ENCODE measurements around the gene ANKRD39.

Gene ANKRD39

GRCh38 chr2:96859099-96859649, 1.4 kb upstream of the ANKRD39 start:
- Mint-ChIP-seq H3K4me1 (ENCODE audit: low read depth) (peaks cover 38% of the 10 kb centered on the region), H3K27ac (peak overlapping the region; percentile 28), H3K27me3 (no peaks in the 10 kb centered on the region), H3K9me3 (ENCODE audit: low read depth) (no peaks in the 10 kb centered on the region), H3K4me3 (peak overlapping the region; percentile 52), H3K36me3 (no peaks in the 10 kb centered on the region)

- peak overlapping the region; percentile 87 for H3K4me3 Mint-ChIP-seq
- H3K27me3 Mint-ChIP-seq, result no peaks in the 10 kb centered on the region
- H3K36me3 Mint-ChIP-seq, result peaks cover 4% of the 10 kb centered on the region
- H3K4me1 Mint-ChIP-seq (ENCODE audit: low read depth), result peaks cover 40% of the 10 kb centered on the region
- H3K9me3 Mint-ChIP-seq (ENCODE audit: low read depth), result no peaks in the 10 kb centered on the region
- peak overlapping the region; percentile 75 for H3K27ac Mint-ChIP-seq
Measured at GRCh38 chr2:96856776-96857666, 795 bp downstream of the ANKRD39 start.

GRCh38 chr2:96853321-96853720, 4.5 kb downstream of the ANKRD39 start:
- no peak overlapping the region for H3K4me3 Mint-ChIP-seq
- peaks cover 4% of the 10 kb centered on the region for H3K36me3 Mint-ChIP-seq
- no peaks in the 10 kb centered on the region for H3K27me3 Mint-ChIP-seq
- H3K4me1 Mint-ChIP-seq (ENCODE audit: low read depth), result peaks cover 20% of the 10 kb centered on the region
- no peaks in the 10 kb centered on the region for H3K9me3 Mint-ChIP-seq (ENCODE audit: low read depth)
- no peak overlapping the region for H3K27ac Mint-ChIP-seq

GRCh38 chr2:96852667-96853066, 5.1 kb downstream of the ANKRD39 start:
- Mint-ChIP-seq H3K4me3 (no peak overlapping the region), H3K4me1 (ENCODE audit: low read depth) (peaks cover 20% of the 10 kb centered on the region), H3K27ac (no peak overlapping the region), H3K36me3 (peaks cover 4% of the 10 kb centered on the region), H3K27me3 (no peaks in the 10 kb centered on the region), H3K9me3 (ENCODE audit: low read depth) (no peaks in the 10 kb centered on the region)

GRCh38 chr2:96848264-96848663, 9.6 kb downstream of the ANKRD39 start:
- Mint-ChIP-seq H3K27me3 (no peaks in the 10 kb centered on the region), H3K4me3 (no peak overlapping the region), H3K9me3 (ENCODE audit: low read depth) (no peaks in the 10 kb centered on the region), H3K36me3 (peaks cover 7% of the 10 kb centered on the region), H3K27ac (no peak overlapping the region), H3K4me1 (ENCODE audit: low read depth) (peaks cover 3% of the 10 kb centered on the region)

- Mint-ChIP-seq H3K27ac (no peak overlapping the region), H3K4me1 (ENCODE audit: low read depth) (no peaks in the 10 kb centered on the region), H3K4me3 (no peak overlapping the region), H3K9me3 (ENCODE audit: low read depth) (no peaks in the 10 kb centered on the region), H3K36me3 (peaks cover 3% of the 10 kb centered on the region), H3K27me3 (no peaks in the 10 kb centered on the region)
Measured at GRCh38 chr2:96847586-96847985, 10.2 kb downstream of the ANKRD39 start.

DNA sequence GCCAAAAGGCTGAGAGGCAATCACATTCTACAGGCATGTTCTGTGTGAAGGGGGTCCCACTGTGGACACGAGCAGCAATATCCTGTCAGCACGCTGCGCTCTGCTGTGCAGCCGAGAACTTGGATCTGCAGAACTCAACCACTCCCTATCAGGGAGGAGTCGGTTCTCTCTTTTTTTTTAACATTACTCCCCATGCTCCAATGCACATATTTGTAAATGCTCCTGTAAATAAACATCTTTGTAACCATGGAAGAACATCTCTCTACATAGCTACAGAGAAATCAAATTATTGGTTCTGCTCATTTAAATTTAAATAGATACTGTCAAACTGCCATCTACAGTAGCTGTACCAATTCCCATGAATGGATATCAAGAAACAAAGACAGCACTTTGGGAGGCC, 11.0 kb downstream of the ANKRD39 start:
- no peaks in the 10 kb centered on the region for H3K9me3 Mint-ChIP-seq (ENCODE audit: low read depth)
- peaks cover 3% of the 10 kb centered on the region for H3K36me3 Mint-ChIP-seq
- H3K4me3 Mint-ChIP-seq, result no peak overlapping the region
- no peaks in the 10 kb centered on the region for H3K27me3 Mint-ChIP-seq
- no peaks in the 10 kb centered on the region for H3K4me1 Mint-ChIP-seq (ENCODE audit: low read depth)
- no peak overlapping the region for H3K27ac Mint-ChIP-seq

GRCh38 chr2:96844405-96844808, 13.4 kb downstream of the ANKRD39 start:
- H3K9me3 Mint-ChIP-seq (ENCODE audit: low read depth), result no peaks in the 10 kb centered on the region
- H3K36me3 Mint-ChIP-seq, result peaks cover 3% of the 10 kb centered on the region
- no peak overlapping the region for H3K27ac Mint-ChIP-seq
- no peak overlapping the region for H3K4me3 Mint-ChIP-seq
- peaks cover 9% of the 10 kb centered on the region for H3K4me1 Mint-ChIP-seq (ENCODE audit: low read depth)
- H3K27me3 Mint-ChIP-seq, result no peaks in the 10 kb centered on the region

GRCh38 chr2:96843538-96844268, 14.1 kb downstream of the ANKRD39 start, which contains the start of gene ANKRD23:
Gene ANKRD23, minus strand, starts transcription at chr2:96844021. Its CDS starts 29 bp downstream, at chr2:96843992.
- Mint-ChIP-seq H3K27me3 (no peaks in the 10 kb centered on the region), H3K36me3 (peaks cover 3% of the 10 kb centered on the region), H3K27ac (no peak within 1 kb of the TSS), H3K4me1 (ENCODE audit: low read depth) (peaks cover 11% of the 10 kb centered on the region), H3K4me3 (no peak within 1 kb of the TSS), H3K9me3 (ENCODE audit: low read depth) (no peaks in the 10 kb centered on the region)

DNA sequence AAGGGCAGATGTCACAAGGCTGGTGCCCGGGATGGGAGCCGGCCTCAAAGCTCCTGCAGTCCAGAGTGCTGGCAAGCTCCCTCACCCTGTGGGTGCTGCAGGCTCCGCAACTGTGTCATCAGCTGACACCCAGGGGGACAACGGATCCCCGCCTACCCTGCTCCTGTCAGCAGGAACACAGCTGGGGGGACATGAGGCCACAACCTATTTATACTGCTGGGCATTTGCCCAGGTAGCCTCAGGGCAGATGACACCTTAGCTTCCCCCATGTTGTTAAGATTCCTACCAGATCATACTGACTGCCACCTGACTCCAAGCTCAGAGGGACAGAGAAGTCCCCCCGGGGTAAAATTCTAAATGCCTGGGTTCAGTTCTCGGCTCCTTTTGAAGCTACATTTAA, 15.2 kb downstream of the ANKRD39 start:
- Mint-ChIP-seq H3K36me3 (peaks cover 3% of the 10 kb centered on the region), H3K4me1 (ENCODE audit: low read depth) (peaks cover 11% of the 10 kb centered on the region), H3K9me3 (ENCODE audit: low read depth) (no peaks in the 10 kb centered on the region), H3K4me3 (no peak overlapping the region), H3K27me3 (no peaks in the 10 kb centered on the region), H3K27ac (no peak overlapping the region)

DNA sequence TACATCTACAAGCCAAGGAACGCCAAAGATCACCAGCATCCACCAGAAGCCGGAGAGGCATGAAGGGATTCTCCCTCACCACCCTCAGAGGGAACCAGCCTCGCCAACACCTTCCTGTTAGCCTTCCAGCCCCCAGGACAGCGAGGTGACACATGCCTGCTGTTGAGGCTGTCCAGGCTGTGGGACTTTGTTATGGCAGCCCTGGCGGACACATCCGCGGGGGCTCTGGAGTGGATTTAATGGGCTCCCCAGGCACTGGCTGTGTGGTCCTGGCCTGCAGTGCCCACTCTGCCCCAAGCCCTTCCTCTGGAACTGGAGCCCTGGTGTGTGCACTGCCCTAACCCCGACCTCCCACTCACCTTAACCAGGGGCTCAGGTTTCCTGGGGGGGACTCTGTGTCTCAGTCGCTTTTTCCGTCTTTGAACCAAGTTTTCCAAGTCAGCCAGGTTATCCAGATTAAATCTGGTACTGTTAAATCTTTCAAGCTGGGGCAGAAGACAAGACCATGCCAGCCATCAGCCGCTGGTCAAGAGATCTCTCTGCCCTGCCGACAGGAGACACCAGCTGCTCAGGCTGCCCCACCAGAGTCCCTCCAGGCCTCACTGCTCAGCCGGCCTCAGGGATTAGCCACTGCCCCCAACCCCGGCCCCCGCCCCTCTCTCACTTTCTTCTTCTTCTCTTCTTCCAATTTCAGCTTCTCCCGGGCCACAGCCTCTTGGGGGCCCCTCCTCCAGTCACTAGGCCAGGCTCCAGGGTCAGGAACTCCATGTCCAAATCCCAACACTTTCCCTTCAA, 15.9 kb downstream of the ANKRD39 start:
- Mint-ChIP-seq H3K4me3 (no peak overlapping the region), H3K36me3 (peaks cover 2% of the 10 kb centered on the region), H3K27me3 (no peaks in the 10 kb centered on the region), H3K27ac (no peak overlapping the region), H3K9me3 (ENCODE audit: low read depth) (no peaks in the 10 kb centered on the region), H3K4me1 (ENCODE audit: low read depth) (peaks cover 11% of the 10 kb centered on the region)

GRCh38 chr2:96839875-96840850, 17.7 kb downstream of the ANKRD39 start:
- no peaks in the 10 kb centered on the region for H3K9me3 Mint-ChIP-seq (ENCODE audit: low read depth)
- H3K4me1 Mint-ChIP-seq (ENCODE audit: low read depth), result peaks cover 11% of the 10 kb centered on the region
- H3K36me3 Mint-ChIP-seq, result no peaks in the 10 kb centered on the region
- H3K27me3 Mint-ChIP-seq, result no peaks in the 10 kb centered on the region
- H3K4me3 Mint-ChIP-seq, result peak overlapping the region; percentile 40
- H3K27ac Mint-ChIP-seq, result no peak overlapping the region

- Mint-ChIP-seq H3K4me3 (peak overlapping the region; percentile 46), H3K27me3 (no peaks in the 10 kb centered on the region), H3K4me1 (ENCODE audit: low read depth) (peaks cover 11% of the 10 kb centered on the region), H3K27ac (peak overlapping the region; percentile 50), H3K9me3 (ENCODE audit: low read depth) (no peaks in the 10 kb centered on the region), H3K36me3 (no peaks in the 10 kb centered on the region)
Measured at GRCh38 chr2:96839293-96839874, 18.4 kb downstream of the ANKRD39 start.

All from activated naive CD8-positive, alpha-beta T cell (primary cell).